ENCODE results near the gene TRHDE.

- TF ChIP-seq ZNF274 (IDR thresholded peaks at IDR 0.05; ENCODE audit: low read depth, low read length): no peak
- no peak for TF ChIP-seq YY1 (IDR thresholded peaks at IDR 0.05; ENCODE audit: insufficient read depth, insufficient read length)
Measured at GRCh38 chr12:72285861-72286260, 13.7 kb downstream of the TRHDE start.
